ENCODE results near the gene HMG20B. TPM values are rescaled to one million over a fixed set of nuclear protein-coding genes. Genes with fewer than 3 reads are reported as not detected.
A peak's percentile ranks its signal among the peaks of the same experiment; 100 is the strongest.

HMG20B gene
- total RNA-seq, 1 experiment from 2014 or later, result 186 TPM

GRCh38 chr19:3577723-3578344 lies 5.1 kb downstream of the HMG20B start:
- TF ChIP-seq MAX (IDR thresholded peaks at IDR 0.05) (peak; percentile 53; the same call in 1 of the 2 replicates), POLR2AphosphoS5 (IDR thresholded peaks at IDR 0.05; ENCODE audit: low read depth, low read length) (peak; percentile 63; the same call in 1 of the 2 replicates), SRF (IDR thresholded peaks at IDR 0.05; ENCODE audit: low read depth) (no peak), EGR1 (IDR thresholded peaks at IDR 0.05; ENCODE audit: low read depth) (peak; percentile 68)
- ChIA-PET CTCF (no interaction called here), POLR2A (interaction anchor here (0.9 to 1.5 kb wide), 3 partner anchors 9 to 21 kb away, joined by 3 to 6 read pairs (median 3); partner anchors contain the start of gene MFSD12), RAD21 (ENCODE audit: low non-redundant PET in 1 of 2, low total read pairs in 2 of 2, uncharacterized antibody in 2 of 2, unreplicated experiment in 2 of 2) (no interaction called here)
- H3K79me2 ChIP-seq (ENCODE audit: insufficient read depth, low read length), result peaks cover 24% of the 10 kb centered on the region; the same call in 1 of the 2 replicates
- H3K36me3 ChIP-seq (ENCODE audit: control insufficient read depth in 1 of 2, insufficient read depth in 2 of 2, low read length in 2 of 2), result peaks cover 3 to 21% of the 10 kb centered on the region in 2 experiments; a peak in 2 of 4 replicates
- no TSS peak for BruUV-seq (replicated peaks)
- H2AFZ ChIP-seq (ENCODE audit: low read depth, low read length, poor library complexity, severe bottlenecking), result no peak overlapping the region
- H3K27ac ChIP-seq (ENCODE audit: low read depth, low read length), result peak overlapping the region; percentile 47; the same call in 1 of the 2 replicates
- H3K9ac ChIP-seq (ENCODE audit: low read length), result peak overlapping the region; percentile 58
- DNase-seq (ENCODE audit: low read depth, low spot score) (no peak), ATAC-seq (peak; percentile 6; the same call in 1 of the 2 replicates)
- H3K9me3 ChIP-seq (ENCODE audit: control insufficient read depth in 1 of 2, insufficient read depth in 1 of 2, low read depth in 1 of 2, low read length in 2 of 2), result no peaks in the 10 kb centered on the region
- H3K4me3 ChIP-seq (replicated peaks in 1 of 2; ENCODE audit: low read depth in 1 of 2, low read length in 2 of 2), result peak overlapping the region; percentile 40 to 54
- intact Hi-C loops (cut with micrococcal nuclease), result loop anchor here (10.0 kb wide), 1 partner anchor 627 kb away; no protein-coding TSS in a partner anchor
- H3K4me1 ChIP-seq (ENCODE audit: control insufficient read depth in 1 of 2, insufficient read depth in 2 of 2, low read length in 2 of 2), result peaks cover 18 to 66% of the 10 kb centered on the region in 2 experiments
- no peaks in the 10 kb centered on the region for H3K27me3 ChIP-seq (ENCODE audit: insufficient read depth, low read length)
- no peaks in the 10 kb centered on the region for H3K9me2 ChIP-seq (ENCODE audit: insufficient read depth)
- no peaks in the 10 kb centered on the region; the same call in 1 of the 2 replicates for H4K20me1 ChIP-seq (ENCODE audit: insufficient read depth)
- peak overlapping the region; percentile 65 for H3K4me2 ChIP-seq (ENCODE audit: low read length)

- peaks cover 3 to 21% of the 10 kb centered on the region in 2 experiments; a peak in 2 of 4 replicates for H3K36me3 ChIP-seq (ENCODE audit: control insufficient read depth in 1 of 2, insufficient read depth in 2 of 2, low read length in 2 of 2)
- H3K27me3 ChIP-seq (ENCODE audit: insufficient read depth, low read length), result no peaks in the 10 kb centered on the region
- no peaks in the 10 kb centered on the region for H3K9me3 ChIP-seq (ENCODE audit: control insufficient read depth in 1 of 2, insufficient read depth in 1 of 2, low read depth in 1 of 2, low read length in 2 of 2)
- ChIA-PET RAD21 (ENCODE audit: low non-redundant PET in 1 of 2, low total read pairs in 2 of 2, uncharacterized antibody in 2 of 2, unreplicated experiment in 2 of 2) (no interaction called here), CTCF (interaction anchor here (1.6 kb wide), 1 partner anchor 34 kb away, joined by 4 read pairs; no protein-coding TSS in a partner anchor), POLR2A (interaction anchor here (0.9 to 1.1 kb wide), 2 partner anchors 14 to 22 kb away, joined by 3 read pairs; partner anchors contain the start of gene MFSD12)
- H2AFZ ChIP-seq (ENCODE audit: low read depth, low read length, poor library complexity, severe bottlenecking), result no peak overlapping the region
- H3K4me3 ChIP-seq (replicated peaks in 1 of 2; ENCODE audit: low read depth in 1 of 2, low read length in 2 of 2), result peak overlapping the region; percentile 40 to 54
- H3K9ac ChIP-seq (ENCODE audit: low read length), result peak overlapping the region; percentile 58
- BruUV-seq (replicated peaks), result TSS peak; percentile 27
- no peaks in the 10 kb centered on the region for H3K9me2 ChIP-seq (ENCODE audit: insufficient read depth)
- DNase-seq (ENCODE audit: low read depth, low spot score), result no peak
- peak overlapping the region; percentile 65 for H3K4me2 ChIP-seq (ENCODE audit: low read length)
- H3K27ac ChIP-seq (ENCODE audit: low read depth, low read length), result peak overlapping the region; percentile 47; the same call in 1 of the 2 replicates
- intact Hi-C loops (cut with micrococcal nuclease), result loop anchor here (10.0 kb wide), 1 partner anchor 626 kb away; no protein-coding TSS in a partner anchor
- H3K4me1 ChIP-seq (ENCODE audit: control insufficient read depth in 1 of 2, insufficient read depth in 2 of 2, low read length in 2 of 2), result peaks cover 18 to 66% of the 10 kb centered on the region in 2 experiments
- no peak for ATAC-seq
- no peaks in the 10 kb centered on the region; the same call in 1 of the 2 replicates for H4K20me1 ChIP-seq (ENCODE audit: insufficient read depth)
- H3K79me2 ChIP-seq (ENCODE audit: insufficient read depth, low read length), result peaks cover 20% of the 10 kb centered on the region; the same call in 1 of the 2 replicates
- TF ChIP-seq ELF1 (IDR thresholded peaks at IDR 0.05; ENCODE audit: borderline replicate concordance, low read depth), result no peak
- no peak for TF ChIP-seq CBX3 (IDR thresholded peaks at IDR 0.05; ENCODE audit: low read depth)
- TF ChIP-seq ZFX (IDR thresholded peaks at IDR 0.05), result no peak
- no peak for TF ChIP-seq CEBPB (IDR thresholded peaks at IDR 0.05; ENCODE audit: low read depth)
- no peak for TF ChIP-seq TCF7L2 (IDR thresholded peaks at IDR 0.05; ENCODE audit: borderline replicate concordance, extremely low read depth, insufficient read depth, insufficient read length)
- TF ChIP-seq REST (IDR thresholded peaks at IDR 0.05; ENCODE audit: low read depth), result no peak
- no peak for TF ChIP-seq ZBTB33 (IDR thresholded peaks at IDR 0.05; ENCODE audit: extremely low read depth, insufficient replicate concordance, low read length)
- TF ChIP-seq EZH2 (IDR thresholded peaks at IDR 0.05), result no peak
- TF ChIP-seq SRF (IDR thresholded peaks at IDR 0.05; ENCODE audit: low read depth), result no peak
- no peak for TF ChIP-seq EZH2phosphoT487 (IDR thresholded peaks at IDR 0.05; ENCODE audit: borderline replicate concordance)
Measured at GRCh38 chr19:3578390-3578789, 5.6 kb downstream of the HMG20B start.

Measured in HCT116 (cell line).